GM12873 (cell line): Measurements from ENCODE around the gene FFAR4.

Source experiments
- TF ChIP-seq, protein P1 (sequence below): IDR thresholded peaks from 2 replicates; pipeline ENCODE4 v1.5.1; 2012; ENCODE audit warnings: low read depth, mild to moderate bottlenecking, moderate library complexity, low read length, control low read depth; ENCODE audit not compliant: insufficient read depth; ENCODE audit errors: missing control alignments

FFAR4 gene

DNA sequence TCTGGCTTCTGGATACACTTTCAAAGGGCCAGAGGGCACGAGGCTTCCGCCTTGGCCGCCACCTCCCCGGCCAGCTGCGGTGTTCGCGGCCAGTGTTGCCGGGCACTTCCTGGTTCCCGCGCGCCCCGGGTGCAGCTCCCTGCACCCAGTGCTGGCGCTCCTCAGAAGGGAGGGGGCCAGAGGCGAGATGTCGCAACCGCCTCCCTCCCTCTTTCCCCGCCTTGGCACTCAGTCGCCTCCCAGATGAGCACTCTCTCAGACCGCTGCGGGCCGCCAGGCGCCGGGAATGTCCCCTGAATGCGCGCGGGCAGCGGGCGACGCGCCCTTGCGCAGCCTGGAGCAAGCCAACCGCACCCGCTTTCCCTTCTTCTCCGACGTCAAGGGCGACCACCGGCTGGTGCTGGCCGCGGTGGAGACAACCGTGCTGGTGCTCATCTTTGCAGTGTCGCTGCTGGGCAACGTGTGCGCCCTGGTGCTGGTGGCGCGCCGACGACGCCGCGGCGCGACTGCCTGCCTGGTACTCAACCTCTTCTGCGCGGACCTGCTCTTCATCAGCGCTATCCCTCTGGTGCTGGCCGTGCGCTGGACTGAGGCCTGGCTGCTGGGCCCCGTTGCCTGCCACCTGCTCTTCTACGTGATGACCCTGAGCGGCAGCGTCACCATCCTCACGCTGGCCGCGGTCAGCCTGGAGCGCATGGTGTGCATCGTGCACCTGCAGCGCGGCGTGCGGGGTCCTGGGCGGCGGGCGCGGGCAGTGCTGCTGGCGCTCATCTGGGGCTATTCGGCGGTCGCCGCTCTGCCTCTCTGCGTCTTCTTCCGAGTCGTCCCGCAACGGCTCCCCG is at the start of gene FFAR4:
Gene FFAR4 (plus strand): TSS at position 231 of the 842 bp plus-strand sequence. CDS start 56 bp downstream, at position 287.
- TF ChIP-seq, protein P1, sequence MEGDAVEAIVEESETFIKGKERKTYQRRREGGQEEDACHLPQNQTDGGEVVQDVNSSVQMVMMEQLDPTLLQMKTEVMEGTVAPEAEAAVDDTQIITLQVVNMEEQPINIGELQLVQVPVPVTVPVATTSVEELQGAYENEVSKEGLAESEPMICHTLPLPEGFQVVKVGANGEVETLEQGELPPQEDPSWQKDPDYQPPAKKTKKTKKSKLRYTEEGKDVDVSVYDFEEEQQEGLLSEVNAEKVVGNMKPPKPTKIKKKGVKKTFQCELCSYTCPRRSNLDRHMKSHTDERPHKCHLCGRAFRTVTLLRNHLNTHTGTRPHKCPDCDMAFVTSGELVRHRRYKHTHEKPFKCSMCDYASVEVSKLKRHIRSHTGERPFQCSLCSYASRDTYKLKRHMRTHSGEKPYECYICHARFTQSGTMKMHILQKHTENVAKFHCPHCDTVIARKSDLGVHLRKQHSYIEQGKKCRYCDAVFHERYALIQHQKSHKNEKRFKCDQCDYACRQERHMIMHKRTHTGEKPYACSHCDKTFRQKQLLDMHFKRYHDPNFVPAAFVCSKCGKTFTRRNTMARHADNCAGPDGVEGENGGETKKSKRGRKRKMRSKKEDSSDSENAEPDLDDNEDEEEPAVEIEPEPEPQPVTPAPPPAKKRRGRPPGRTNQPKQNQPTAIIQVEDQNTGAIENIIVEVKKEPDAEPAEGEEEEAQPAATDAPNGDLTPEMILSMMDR = no peak

DNA sequence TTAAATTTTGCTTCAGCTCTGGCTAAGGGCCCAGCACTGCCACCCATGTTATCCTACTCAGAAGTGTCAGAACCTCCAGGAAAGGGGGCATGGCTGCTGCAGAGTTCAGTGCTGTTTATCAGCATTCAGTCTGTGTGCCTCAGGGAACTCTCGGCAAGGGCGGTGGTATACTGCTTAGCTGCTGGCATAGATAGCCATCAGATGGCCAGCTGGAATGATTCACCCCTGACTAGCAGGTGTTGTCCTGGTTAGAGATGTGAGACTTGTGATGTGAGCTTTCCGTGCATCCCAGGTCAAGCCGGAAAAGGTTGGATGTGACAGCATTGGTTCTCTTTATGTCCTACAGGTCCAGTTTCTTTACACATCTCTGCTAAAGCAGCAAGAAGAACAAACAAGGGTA is 47.9 kb upstream of the FFAR4 start:
- TF ChIP-seq, protein P1 = no peak

DNA sequence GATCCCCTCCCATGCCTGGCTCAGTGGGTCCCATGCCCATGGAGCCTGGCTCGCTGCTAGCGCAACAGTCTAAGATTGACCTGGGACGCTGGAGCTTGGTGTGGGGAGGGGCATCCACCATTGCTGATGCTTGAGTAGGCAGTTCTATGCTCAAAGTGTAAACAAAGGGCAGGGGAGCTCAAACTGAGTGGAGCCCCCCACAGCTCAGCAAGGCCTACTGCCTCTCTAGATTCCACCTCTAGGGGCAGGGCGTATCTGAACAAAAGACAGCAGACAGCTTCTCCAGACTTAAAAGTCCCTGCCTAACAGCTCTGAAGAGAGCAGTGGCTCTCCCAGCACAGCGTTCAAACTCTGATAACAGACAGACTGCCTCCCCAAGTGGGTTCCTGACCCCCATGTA is 31.2 kb upstream of the FFAR4 start:
- TF ChIP-seq, protein P1 = no peak

DNA sequence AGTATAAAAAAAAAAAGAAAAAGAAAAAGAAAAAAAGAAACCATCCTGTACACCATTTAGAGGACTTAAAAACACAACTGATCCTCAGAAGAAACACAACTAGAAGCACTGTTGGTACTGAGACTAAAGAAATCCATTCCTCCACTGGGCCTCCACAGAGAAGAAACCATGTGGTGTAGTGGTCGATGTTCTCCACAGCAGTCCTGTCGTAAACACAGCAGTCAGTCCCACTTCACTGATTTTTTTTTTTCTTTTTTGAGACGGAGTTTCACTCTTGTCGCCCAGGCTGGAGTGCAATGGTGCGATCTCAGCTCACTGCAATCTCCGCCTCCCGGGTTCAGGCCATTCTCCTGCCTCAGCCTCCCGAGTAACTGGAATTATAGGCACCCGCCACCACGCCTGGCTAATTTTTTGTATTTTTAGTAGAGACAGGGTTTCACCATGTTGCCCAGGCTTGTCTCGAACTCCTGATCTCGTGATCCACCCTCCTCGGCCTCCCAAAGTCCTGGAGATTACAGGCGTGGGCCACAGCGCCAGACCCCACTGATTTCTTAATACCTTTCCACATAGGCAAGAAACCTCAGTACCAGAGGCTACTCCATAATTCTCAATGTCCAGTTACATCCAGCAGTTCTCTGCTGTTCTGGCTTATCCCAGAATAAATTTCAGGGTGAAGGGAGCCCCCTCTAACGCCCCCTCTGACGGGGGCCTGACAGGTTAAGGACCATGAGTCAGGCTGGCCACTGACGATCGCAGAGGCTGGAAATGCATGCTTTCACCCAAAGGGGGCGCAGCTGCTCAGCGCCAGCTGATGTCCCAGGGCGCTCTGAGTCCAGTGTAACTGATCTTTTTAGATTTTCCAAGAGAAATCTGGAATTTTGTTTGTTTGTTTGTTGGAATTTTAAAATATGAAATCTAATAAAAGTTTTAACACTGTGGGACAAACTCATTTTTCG is 24.8 kb upstream of the FFAR4 start:
- TF ChIP-seq, protein P1 = peak; percentile 73

DNA sequence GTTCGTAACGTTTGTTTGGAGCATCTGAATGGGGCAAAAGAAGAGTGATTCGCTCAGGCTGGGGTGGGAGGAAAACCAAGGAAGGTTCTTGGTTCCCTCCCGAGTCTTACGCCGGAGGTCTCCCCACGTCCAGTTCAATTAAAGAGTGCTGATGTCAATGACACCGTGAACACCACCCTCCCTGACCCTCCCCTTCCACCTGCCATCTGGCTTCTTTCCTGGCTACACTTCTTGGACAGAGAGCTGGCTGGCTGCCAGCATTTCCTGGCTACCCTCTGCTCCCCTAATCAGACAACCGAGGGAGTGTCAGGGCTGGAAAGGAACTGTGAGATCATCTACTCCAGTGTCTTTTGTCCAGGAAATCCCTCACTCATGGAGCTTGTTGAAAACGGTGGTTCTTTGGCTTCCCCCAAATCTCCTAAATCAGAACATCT is 24.1 kb upstream of the FFAR4 start:
- TF ChIP-seq, protein P1 = no peak

DNA sequence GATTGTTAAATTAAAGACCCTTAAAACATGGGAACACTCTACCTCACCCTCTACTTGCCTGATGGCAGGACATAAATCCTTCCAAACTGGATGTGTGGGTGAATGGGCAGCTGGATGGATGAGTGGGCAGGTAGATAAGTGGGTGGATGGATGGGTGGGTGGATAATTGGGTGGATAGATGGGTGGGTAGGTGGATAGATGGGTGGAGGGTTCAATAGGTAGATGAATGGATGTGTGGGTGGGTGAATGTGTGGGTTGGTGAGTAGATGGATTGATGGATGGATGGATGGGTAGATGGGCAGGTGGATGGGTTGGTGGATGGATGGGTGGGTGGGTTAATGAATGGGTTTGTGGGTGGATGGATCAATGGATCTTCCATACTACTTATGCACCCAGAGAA is 18.9 kb upstream of the FFAR4 start:
- TF ChIP-seq, protein P1 = no peak
